ENCODE results near the gene LRRC23.

DNA sequence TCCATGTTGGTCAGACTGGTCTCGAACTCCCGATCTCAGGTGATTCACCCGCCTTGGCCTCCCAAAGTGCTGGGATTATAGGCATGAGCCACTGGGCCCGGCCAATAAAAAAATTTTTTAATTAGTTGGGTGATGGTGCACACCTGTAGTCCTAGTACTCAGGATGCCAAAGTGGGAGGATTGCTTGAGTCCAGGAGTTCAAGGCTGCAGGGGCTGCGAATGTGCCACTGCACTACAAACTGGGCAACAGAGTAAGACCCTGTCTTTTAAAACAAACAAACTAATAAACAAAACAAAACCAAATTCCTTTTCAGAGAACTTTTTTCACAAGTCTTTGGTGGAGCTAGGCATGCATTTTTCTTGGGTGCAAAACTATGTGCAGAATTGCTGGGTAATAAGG, 21.4 kb upstream of the LRRC23 start:
- TF ChIP-seq EP300 (IDR thresholded peaks at IDR 0.05), result no peak
- TF ChIP-seq, protein P1, sequence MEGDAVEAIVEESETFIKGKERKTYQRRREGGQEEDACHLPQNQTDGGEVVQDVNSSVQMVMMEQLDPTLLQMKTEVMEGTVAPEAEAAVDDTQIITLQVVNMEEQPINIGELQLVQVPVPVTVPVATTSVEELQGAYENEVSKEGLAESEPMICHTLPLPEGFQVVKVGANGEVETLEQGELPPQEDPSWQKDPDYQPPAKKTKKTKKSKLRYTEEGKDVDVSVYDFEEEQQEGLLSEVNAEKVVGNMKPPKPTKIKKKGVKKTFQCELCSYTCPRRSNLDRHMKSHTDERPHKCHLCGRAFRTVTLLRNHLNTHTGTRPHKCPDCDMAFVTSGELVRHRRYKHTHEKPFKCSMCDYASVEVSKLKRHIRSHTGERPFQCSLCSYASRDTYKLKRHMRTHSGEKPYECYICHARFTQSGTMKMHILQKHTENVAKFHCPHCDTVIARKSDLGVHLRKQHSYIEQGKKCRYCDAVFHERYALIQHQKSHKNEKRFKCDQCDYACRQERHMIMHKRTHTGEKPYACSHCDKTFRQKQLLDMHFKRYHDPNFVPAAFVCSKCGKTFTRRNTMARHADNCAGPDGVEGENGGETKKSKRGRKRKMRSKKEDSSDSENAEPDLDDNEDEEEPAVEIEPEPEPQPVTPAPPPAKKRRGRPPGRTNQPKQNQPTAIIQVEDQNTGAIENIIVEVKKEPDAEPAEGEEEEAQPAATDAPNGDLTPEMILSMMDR (IDR thresholded peaks at IDR 0.05), result no peak
